HEK293 (cell line): Measurements from ENCODE around the gene MGAT4C.

Experiments used
- CTCF ChIA-PET: fragments of 350-600 bp; formaldehyde crosslinking; extraction: SDS; loops from one replicate; lab custom pipeline; 2021; ENCODE audit warnings: antibody characterized with exemption; lab: Yijun Ruan, JAX
- POLR2A ChIA-PET: fragments of 300-600 bp; formaldehyde crosslinking; extraction: SDS; loops from one replicate; lab custom pipeline; 2020; ENCODE audit warnings: antibody characterized with exemption, inconsistent platforms; lab: Yijun Ruan, JAX
- H3K27ac ChIP-seq: fragments of 200-500 bp; sonication (Bioruptor generic); 2 replicates; pipeline ENCODE4 v1.5.1; 2014; ENCODE audit warnings: low read depth, low read length, control low read depth, inconsistent platforms; ENCODE audit errors: extremely low read depth
- H3K36me3 ChIP-seq, 2 experiments: fragments of 200-500 bp in 1 of 2; sonication (Bioruptor generic) in 1 of 2; 1 replicate in 1 of 2; 2 replicates in 1 of 2; pipeline ENCODE4 v1.5.1; 2014 to 2017; ENCODE audit warnings: inconsistent platforms in 2 of 2, low read length in 2 of 2; ENCODE audit not compliant: control insufficient read depth in 2 of 2, insufficient read depth in 1 of 2
- H3K4me1 ChIP-seq: fragments of 200-500 bp; sonication (Bioruptor generic); 2 replicates; pipeline ENCODE4 v1.5.1; 2014; ENCODE audit warnings: mild to moderate bottlenecking, low read length, inconsistent platforms; ENCODE audit not compliant: control insufficient read depth, insufficient read depth
- H3K4me3 ChIP-seq: 2 replicates; pipeline ENCODE4 v1.5.1; 2011; ENCODE audit warnings: low read depth, mild to moderate bottlenecking, control low read depth, low read length, moderate library complexity
- H3K9me3 ChIP-seq: fragments of 200-500 bp; sonication (Bioruptor generic); 2 replicates; pipeline ENCODE4 v1.5.1; 2014; ENCODE audit warnings: low read depth, low read length, inconsistent platforms; ENCODE audit not compliant: control insufficient read depth, insufficient read depth
- PRDM10 ChIP-seq: fragments of 450-650 bp; formaldehyde crosslinking; IDR thresholded peaks from 2 replicates; pipeline ENCODE4 v1.5.1; 2016; ENCODE audit warnings: missing biosample characterization, missing genetic modification characterization
- ZBTB11 ChIP-seq: fragments of 450-650 bp; formaldehyde crosslinking; conservative IDR thresholded peaks from 2 replicates; pipeline ENCODE4 v1.5.1; 2016; ENCODE audit warnings: low read depth, missing biosample characterization, missing genetic modification characterization
- ZFHX2 ChIP-seq: fragments of 450-650 bp; formaldehyde crosslinking; conservative IDR thresholded peaks from 2 replicates; pipeline ENCODE4 v1.5.1; 2016; ENCODE audit warnings: missing biosample characterization, missing genetic modification characterization
- ZNF138 ChIP-seq: fragments of 450-650 bp; formaldehyde crosslinking; IDR thresholded peaks from 2 replicates; pipeline ENCODE4 v1.5.1; 2016; ENCODE audit warnings: missing biosample characterization, missing genetic modification characterization, borderline replicate concordance
- ZNF654 ChIP-seq: fragments of 450-650 bp; formaldehyde crosslinking; IDR thresholded peaks from 2 replicates; pipeline ENCODE4 v1.5.1; 2016; ENCODE audit warnings: low read depth, missing biosample characterization, missing genetic modification characterization
- ZNF707 ChIP-seq: fragments of 450-650 bp; formaldehyde crosslinking; IDR thresholded peaks from 2 replicates; pipeline ENCODE4 v1.5.1; 2016; ENCODE audit warnings: missing biosample characterization, missing genetic modification characterization
- TF ChIP-seq, protein P1 (sequence below): fragments of 450-650 bp; formaldehyde crosslinking; conservative IDR thresholded peaks from 2 replicates; pipeline ENCODE4 v1.5.1; 2016; ENCODE audit warnings: low read depth, missing biosample characterization, missing genetic modification characterization

The MGAT4C gene

GRCh38 chr12:85923767-85924331 is 332.3 kb downstream of the MGAT4C start:
- H3K27ac ChIP-seq = no peak overlapping the region
- no peaks in the 10 kb centered on the region for H3K9me3 ChIP-seq
- CTCF ChIA-PET = interaction anchor here (0.6 to 3.1 kb wide), 12 partner anchors 12 to 1218 kb away, joined by 3 to 22 read pairs (median 3); no protein-coding TSS in a partner anchor
- H3K4me3 ChIP-seq = no peak overlapping the region
- no peak for TF ChIP-seq PRDM10 (tag by site-specific recombination)
- TF ChIP-seq ZNF654 = peak; percentile 73
- H3K36me3 ChIP-seq = no peaks in the 10 kb centered on the region
- POLR2A ChIA-PET = no interaction called here
- H3K4me1 ChIP-seq = no peaks in the 10 kb centered on the region

DNA sequence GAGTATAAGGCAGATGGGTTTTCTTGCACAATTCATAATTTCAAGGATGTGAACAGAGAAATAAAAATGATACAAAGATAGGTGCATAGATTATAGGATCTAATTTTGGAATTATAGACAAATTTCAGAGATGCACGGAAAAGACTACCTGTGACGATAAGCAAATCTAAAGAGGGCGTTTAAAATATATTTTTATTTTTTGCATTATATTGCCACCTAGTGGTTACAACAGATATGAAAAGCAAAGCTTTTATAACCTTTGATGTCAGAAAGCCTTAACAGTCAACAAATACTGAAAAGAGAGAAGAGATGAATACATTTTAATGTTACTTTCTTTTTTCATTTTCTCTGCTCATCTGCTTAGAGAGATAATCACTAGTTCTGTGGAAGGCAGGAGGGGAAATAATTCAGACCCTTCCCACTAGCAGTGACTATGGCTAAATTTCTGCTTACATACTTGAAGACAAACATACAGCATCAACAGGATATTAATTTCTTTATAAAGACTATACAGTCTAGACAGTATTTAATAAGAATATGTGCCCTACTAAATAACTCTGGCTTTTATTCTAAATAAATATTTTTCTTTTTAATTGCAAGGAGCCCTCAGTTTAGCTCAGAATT is 335.8 kb downstream of the MGAT4C start:
- no peaks in the 10 kb centered on the region for H3K36me3 ChIP-seq
- ChIA-PET CTCF (interaction anchor here (0.6 to 2.2 kb wide), 19 partner anchors 10 to 1928 kb away, joined by 3 to 16 read pairs (median 4); partner anchors contain the start of gene NTS), POLR2A (no interaction called here)
- H3K4me1 ChIP-seq = no peaks in the 10 kb centered on the region
- H3K4me3 ChIP-seq = no peak overlapping the region
- TF ChIP-seq ZFHX2 (tag by site-specific recombination) (no peak), ZBTB11 (tag by site-specific recombination) (no peak), ZNF707 (no peak), ZNF138 (tag by site-specific recombination) (no peak), ZNF654 (peak; percentile 72)
- TF ChIP-seq, protein P1, sequence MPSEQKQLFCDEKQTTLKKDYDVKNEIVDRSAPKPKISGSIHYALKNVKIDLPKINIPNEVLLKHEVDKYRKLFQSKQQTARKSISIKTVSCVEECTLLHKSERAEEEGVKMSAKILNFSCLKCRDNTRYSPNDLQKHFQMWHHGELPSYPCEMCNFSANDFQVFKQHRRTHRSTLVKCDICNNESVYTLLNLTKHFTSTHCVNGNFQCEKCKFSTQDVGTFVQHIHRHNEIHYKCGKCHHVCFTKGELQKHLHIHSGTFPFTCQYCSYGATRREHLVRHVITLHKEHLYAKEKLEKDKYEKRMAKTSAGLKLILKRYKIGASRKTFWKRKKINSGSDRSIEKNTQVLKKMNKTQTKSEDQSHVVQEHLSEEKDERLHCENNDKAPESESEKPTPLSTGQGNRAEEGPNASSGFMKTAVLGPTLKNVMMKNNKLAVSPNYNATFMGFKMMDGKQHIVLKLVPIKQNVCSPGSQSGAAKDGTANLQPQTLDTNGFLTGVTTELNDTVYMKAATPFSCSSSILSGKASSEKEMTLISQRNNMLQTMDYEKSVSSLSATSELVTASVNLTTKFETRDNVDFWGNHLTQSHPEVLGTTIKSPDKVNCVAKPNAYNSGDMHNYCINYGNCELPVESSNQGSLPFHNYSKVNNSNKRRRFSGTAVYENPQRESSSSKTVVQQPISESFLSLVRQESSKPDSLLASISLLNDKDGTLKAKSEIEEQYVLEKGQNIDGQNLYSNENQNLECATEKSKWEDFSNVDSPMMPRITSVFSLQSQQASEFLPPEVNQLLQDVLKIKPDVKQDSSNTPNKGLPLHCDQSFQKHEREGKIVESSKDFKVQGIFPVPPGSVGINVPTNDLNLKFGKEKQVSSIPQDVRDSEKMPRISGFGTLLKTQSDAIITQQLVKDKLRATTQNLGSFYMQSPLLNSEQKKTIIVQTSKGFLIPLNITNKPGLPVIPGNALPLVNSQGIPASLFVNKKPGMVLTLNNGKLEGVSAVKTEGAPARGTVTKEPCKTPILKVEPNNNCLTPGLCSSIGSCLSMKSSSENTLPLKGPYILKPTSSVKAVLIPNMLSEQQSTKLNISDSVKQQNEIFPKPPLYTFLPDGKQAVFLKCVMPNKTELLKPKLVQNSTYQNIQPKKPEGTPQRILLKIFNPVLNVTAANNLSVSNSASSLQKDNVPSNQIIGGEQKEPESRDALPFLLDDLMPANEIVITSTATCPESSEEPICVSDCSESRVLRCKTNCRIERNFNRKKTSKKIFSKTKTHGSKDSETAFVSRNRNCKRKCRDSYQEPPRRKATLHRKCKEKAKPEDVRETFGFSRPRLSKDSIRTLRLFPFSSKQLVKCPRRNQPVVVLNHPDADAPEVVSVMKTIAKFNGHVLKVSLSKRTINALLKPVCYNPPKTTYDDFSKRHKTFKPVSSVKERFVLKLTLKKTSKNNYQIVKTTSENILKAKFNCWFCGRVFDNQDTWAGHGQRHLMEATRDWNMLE (tag by site-specific recombination) = no peak
- TF ChIP-seq, all 188 proteins: peak for 1
- no peaks in the 10 kb centered on the region for H3K9me3 ChIP-seq
- no peak overlapping the region for H3K27ac ChIP-seq
